Measurements from ENCODE around the gene TTC21A.

The TTC21A gene

GRCh38 chr3:39134305-39134704 lies 26.8 kb downstream of the TTC21A start:
- no peak overlapping the region for H3K4me2 ChIP-seq (ENCODE audit: insufficient read depth, low read length)
- H3K27me3 ChIP-seq (ENCODE audit: insufficient read depth, low read length, poor library complexity), result no peaks in the 10 kb centered on the region
- no peak overlapping the region for H3K9ac ChIP-seq (ENCODE audit: low read depth, low read length)
- H3K27ac ChIP-seq (ENCODE audit: low read length), result no peak overlapping the region
- H3K36me3 ChIP-seq (ENCODE audit: insufficient read depth, low read length), result no peaks in the 10 kb centered on the region
- H3K4me1 ChIP-seq (ENCODE audit: insufficient read depth, low read length), result no peaks in the 10 kb centered on the region
- no peak overlapping the region for H2AFZ ChIP-seq (ENCODE audit: low read depth, low read length)
- H3K79me2 ChIP-seq (ENCODE audit: insufficient read depth, low read length), result no peaks in the 10 kb centered on the region
- ATAC-seq (ENCODE audit: insufficient read depth, low read depth) (no peak), DNase-seq (no peak)
- no peaks in the 10 kb centered on the region for H4K20me1 ChIP-seq (ENCODE audit: insufficient read depth, low read length)
- TF ChIP-seq EZH2 (IDR thresholded peaks at IDR 0.05; ENCODE audit: borderline replicate concordance, low read depth, low read length, severe bottlenecking) (no peak), CTCF (IDR thresholded peaks at IDR 0.05; ENCODE audit: borderline replicate concordance, extremely low read depth, low read length, poor library complexity, severe bottlenecking) (no peak)
- H3K9me3 ChIP-seq (ENCODE audit: insufficient read depth, low read length, severe bottlenecking), result no peaks in the 10 kb centered on the region
- no peak overlapping the region for H3K4me3 ChIP-seq (ENCODE audit: low read depth in 1 of 2, low read length in 2 of 2)

GRCh38 chr3:39135170-39135805 lies 27.8 kb downstream of the TTC21A start:
- no peaks in the 10 kb centered on the region for H3K9me3 ChIP-seq (ENCODE audit: insufficient read depth, low read length, severe bottlenecking)
- ATAC-seq (ENCODE audit: insufficient read depth, low read depth) (no peak), DNase-seq (no peak)
- H3K27me3 ChIP-seq (ENCODE audit: insufficient read depth, low read length, poor library complexity), result no peaks in the 10 kb centered on the region
- H3K4me3 ChIP-seq (ENCODE audit: low read depth in 1 of 2, low read length in 2 of 2), result no peak overlapping the region
- no peaks in the 10 kb centered on the region for H3K36me3 ChIP-seq (ENCODE audit: insufficient read depth, low read length)
- H3K4me2 ChIP-seq (ENCODE audit: insufficient read depth, low read length), result no peak overlapping the region
- no peaks in the 10 kb centered on the region for H3K4me1 ChIP-seq (ENCODE audit: insufficient read depth, low read length)
- H3K9ac ChIP-seq (ENCODE audit: low read depth, low read length), result no peak overlapping the region
- H2AFZ ChIP-seq (ENCODE audit: low read depth, low read length), result no peak overlapping the region
- no peak for TF ChIP-seq CTCF (IDR thresholded peaks at IDR 0.05; ENCODE audit: borderline replicate concordance, extremely low read depth, low read length, poor library complexity, severe bottlenecking)
- no peak for TF ChIP-seq EZH2 (IDR thresholded peaks at IDR 0.05; ENCODE audit: borderline replicate concordance, low read depth, low read length, severe bottlenecking)
- H4K20me1 ChIP-seq (ENCODE audit: insufficient read depth, low read length), result no peaks in the 10 kb centered on the region
- H3K79me2 ChIP-seq (ENCODE audit: insufficient read depth, low read length), result no peaks in the 10 kb centered on the region
- H3K27ac ChIP-seq (ENCODE audit: low read length), result no peak overlapping the region

GRCh38 chr3:39136533-39137434 lies 29.3 kb downstream of the TTC21A start:
- H3K27me3 ChIP-seq (ENCODE audit: insufficient read depth, low read length, poor library complexity), result no peaks in the 10 kb centered on the region
- no peaks in the 10 kb centered on the region for H4K20me1 ChIP-seq (ENCODE audit: insufficient read depth, low read length)
- H3K9ac ChIP-seq (ENCODE audit: low read depth, low read length), result no peak overlapping the region
- H3K9me3 ChIP-seq (ENCODE audit: insufficient read depth, low read length, severe bottlenecking), result no peaks in the 10 kb centered on the region
- no peaks in the 10 kb centered on the region for H3K36me3 ChIP-seq (ENCODE audit: insufficient read depth, low read length)
- ATAC-seq (ENCODE audit: insufficient read depth, low read depth) (no peak), DNase-seq (no peak)
- no peak overlapping the region for H3K4me2 ChIP-seq (ENCODE audit: insufficient read depth, low read length)
- H2AFZ ChIP-seq (ENCODE audit: low read depth, low read length), result no peak overlapping the region
- no peaks in the 10 kb centered on the region for H3K79me2 ChIP-seq (ENCODE audit: insufficient read depth, low read length)
- no peak for TF ChIP-seq CTCF (IDR thresholded peaks at IDR 0.05; ENCODE audit: borderline replicate concordance, extremely low read depth, low read length, poor library complexity, severe bottlenecking)
- no peak for TF ChIP-seq EZH2 (IDR thresholded peaks at IDR 0.05; ENCODE audit: borderline replicate concordance, low read depth, low read length, severe bottlenecking)
- H3K4me1 ChIP-seq (ENCODE audit: insufficient read depth, low read length), result no peaks in the 10 kb centered on the region
- no peak overlapping the region for H3K27ac ChIP-seq (ENCODE audit: low read length)
- no peak overlapping the region for H3K4me3 ChIP-seq (ENCODE audit: low read depth in 1 of 2, low read length in 2 of 2)
